H1 (cell line): ENCODE data around the gene PCDHGA7. TPM values are rescaled to one million over a fixed set of nuclear protein-coding genes. Genes with fewer than 3 reads are reported as not detected.

Experiments
- CTCF ChIA-PET: fragments of 300-600 bp; sonication (Branson Sonifier 250); formaldehyde crosslinking; loops from one replicate; lab custom pipeline; 2021; ENCODE audit not compliant: partially characterized antibody; lab: Charles Lee
- POLR2A ChIA-PET: fragments of 300-600 bp; sonication (Branson Sonifier 250); formaldehyde crosslinking; loops from one replicate; lab custom pipeline; 2021; ENCODE audit warnings: inconsistent platforms; ENCODE audit not compliant: partially characterized antibody; lab: Charles Lee
- DNase-seq, 2 experiments: peaks; one replicate each; pipeline versions ENCODE4 v3.0.0 to v3.0.0-alpha.2; 2010 to 2022; ENCODE audit warnings: low spot score in 2 of 2, low read depth in 1 of 2, mixed read lengths in 1 of 2
- FAIRE-seq: peaks from 2 replicates; lab custom pipeline; 2011; peaks lifted over from hg19 to GRCh38; lab: Jason Lieb, UNC
- H2AFZ ChIP-seq: 2 replicates; pipeline ENCODE4 v1.8.1; 2012; ENCODE audit warnings: low read length, inconsistent platforms
- H2AK5ac ChIP-seq: 2 replicates; pipeline ENCODE4 v1.6.1; 2013; ENCODE audit warnings: low read depth, low read length
- H2BK120ac ChIP-seq: replicated peaks from 2 replicates; pipeline ENCODE3; 2013; ENCODE audit warnings: low read depth, low read length, inconsistent platforms
- H2BK12ac ChIP-seq: 2 replicates; pipeline ENCODE4 v1.6.1; 2013; ENCODE audit warnings: low read depth, low read length
- H2BK15ac ChIP-seq: 2 replicates; pipeline ENCODE4 v1.6.1; 2013; ENCODE audit warnings: low read length
- H2BK20ac ChIP-seq: 2 replicates; pipeline ENCODE4 v1.6.1; 2013; ENCODE audit warnings: low read length
- H2BK5ac ChIP-seq: 2 replicates; pipeline ENCODE4 v1.6.1; 2013; ENCODE audit warnings: low read depth, low read length
- H3K14ac ChIP-seq: 2 replicates; pipeline ENCODE4 v1.6.1; 2013; ENCODE audit warnings: inconsistent platforms; ENCODE audit not compliant: insufficient read length
- H3K18ac ChIP-seq: 2 replicates; pipeline ENCODE4 v1.6.1; 2013; ENCODE audit warnings: low read length; ENCODE audit errors: extremely low read depth
- H3K23ac ChIP-seq: 2 replicates; pipeline ENCODE4 v1.6.1; 2013; ENCODE audit warnings: inconsistent platforms; ENCODE audit not compliant: insufficient read length
- H3K23me2 ChIP-seq: 2 replicates; pipeline ENCODE4 v1.6.1; 2013; ENCODE audit warnings: low read depth, low read length
- H3K27ac ChIP-seq: 2 replicates; pipeline ENCODE4 v1.6.1; 2011; ENCODE audit warnings: low read depth, low read length, inconsistent platforms
- H3K27me3 ChIP-seq, 4 experiments: replicated peaks in 1 of 4; 1 replicate in 1 of 4; 2 replicates in 3 of 4; pipeline versions ENCODE4 v1.6.1 to v1.8.1; 2011 to 2013; ENCODE audit warnings: low read length in 3 of 4, mild to moderate bottlenecking in 3 of 4, inconsistent platforms in 2 of 4, mixed read lengths in 2 of 4, moderate library complexity in 1 of 4; ENCODE audit not compliant: control insufficient read depth in 3 of 4, insufficient read depth in 3 of 4; ENCODE audit errors: extremely low read depth in 1 of 4
- H3K36me3 ChIP-seq, 4 experiments: 2 replicates each; pipeline versions ENCODE4 v1.6.1 to v1.8.1; 2011 to 2013; ENCODE audit warnings: mild to moderate bottlenecking in 4 of 4, low read length in 3 of 4, moderate library complexity in 2 of 4, control low read depth in 1 of 4, inconsistent platforms in 1 of 4; ENCODE audit not compliant: insufficient read depth in 4 of 4, control insufficient read depth in 2 of 4
- H3K4ac ChIP-seq: replicated peaks from 2 replicates; pipeline ENCODE3; 2013; ENCODE audit warnings: low read length, low read depth, mixed read lengths, inconsistent platforms; ENCODE audit not compliant: insufficient read length
- H3K4me1 ChIP-seq, 4 experiments: replicated peaks in 1 of 4; 1 replicate in 1 of 4; 2 replicates in 3 of 4; pipeline versions ENCODE4 v1.6.1 to v1.8.1; 2011 to 2013; ENCODE audit warnings: low read length in 3 of 4, inconsistent platforms in 2 of 4, mixed read lengths in 1 of 4; ENCODE audit not compliant: insufficient read depth in 4 of 4, control insufficient read depth in 3 of 4
- H3K4me2 ChIP-seq, 2 experiments: 2 replicates each; pipeline versions ENCODE4 v1.6.1 to v1.8.1; 2011 to 2013; ENCODE audit warnings: low read depth in 2 of 2, low read length in 2 of 2, control low read depth in 1 of 2, inconsistent platforms in 1 of 2, mild to moderate bottlenecking in 1 of 2; ENCODE audit not compliant: insufficient read depth in 1 of 2
- H3K4me3 ChIP-seq, 4 experiments: fragments of 200-600, 300-600 bp in 1 of 4; sonication (generic), shearing (Covaris generic), sonication (Bioruptor Twin) in 1 of 4; 2 replicates each; pipeline versions ENCODE4 v1.5.1 to v1.8.1; 2011 to 2016; ENCODE audit warnings: low read length in 4 of 4, low read depth in 3 of 4, control low read depth in 2 of 4, inconsistent platforms in 2 of 4, mild to moderate bottlenecking in 2 of 4, mixed read lengths in 1 of 4, moderate library complexity in 1 of 4; ENCODE audit not compliant: insufficient read depth in 2 of 4; ENCODE audit errors: extremely low read depth in 1 of 4
- H3K56ac ChIP-seq: replicated peaks from 2 replicates; pipeline ENCODE3; 2013; ENCODE audit warnings: low read depth, mild to moderate bottlenecking, mixed read lengths, low read length, inconsistent platforms; ENCODE audit not compliant: insufficient read length
- H3K79me1 ChIP-seq: 2 replicates; pipeline ENCODE4 v1.6.1; 2013; ENCODE audit warnings: low read depth, low read length, control low read depth
- H3K79me2 ChIP-seq, 2 experiments: 2 replicates each; pipeline versions ENCODE4 v1.6.1 to v1.8.1; 2012 to 2013; ENCODE audit warnings: low read length in 2 of 2, mild to moderate bottlenecking in 2 of 2, inconsistent platforms in 1 of 2; ENCODE audit not compliant: insufficient read depth in 2 of 2, control insufficient read depth in 1 of 2
- H3K9ac ChIP-seq, 4 experiments: replicated peaks in 1 of 4; 1 replicate in 1 of 4; 2 replicates in 3 of 4; pipeline versions ENCODE4 v1.6.1 to v1.8.1; 2011 to 2013; ENCODE audit warnings: low read depth in 3 of 4, low read length in 3 of 4, control low read depth in 2 of 4, mild to moderate bottlenecking in 2 of 4, moderate library complexity in 2 of 4, inconsistent platforms in 1 of 4; ENCODE audit errors: extremely low read depth in 1 of 4
- H3K9me3 ChIP-seq, 2 experiments: 2 replicates each; pipeline versions ENCODE4 v1.6.1 to v1.8.1; 2012 to 2013; ENCODE audit warnings: mild to moderate bottlenecking in 2 of 2, moderate library complexity in 2 of 2, control low read depth in 1 of 2, inconsistent platforms in 1 of 2, low read depth in 1 of 2, low read length in 1 of 2, mixed read lengths in 1 of 2; ENCODE audit not compliant: insufficient read depth in 2 of 2
- H4K20me1 ChIP-seq, 2 experiments: replicated peaks in 1 of 2; 2 replicates each; pipeline versions ENCODE3 to v1.8.1; 2011 to 2013; ENCODE audit warnings: inconsistent platforms in 2 of 2, low read length in 2 of 2, mild to moderate bottlenecking in 1 of 2; ENCODE audit not compliant: insufficient read depth in 2 of 2, control insufficient read depth in 1 of 2
- H4K5ac ChIP-seq: 2 replicates; pipeline ENCODE4 v1.6.1; 2013; ENCODE audit warnings: low read length, low read depth, mixed read lengths, inconsistent platforms; ENCODE audit not compliant: insufficient read length
- H4K8ac ChIP-seq: 2 replicates; pipeline ENCODE4 v1.8.0; 2013; ENCODE audit warnings: mild to moderate bottlenecking, moderate library complexity, low read length, inconsistent platforms; ENCODE audit not compliant: insufficient read depth; ENCODE audit errors: extremely low read depth
- H4K91ac ChIP-seq: replicated peaks from 2 replicates; pipeline ENCODE3; 2013; ENCODE audit warnings: low read length, mixed read lengths, inconsistent platforms; ENCODE audit not compliant: insufficient read length
- RAD21 ChIP-seq, 2 experiments: IDR thresholded peaks in 1 of 2; conservative IDR thresholded peaks in 1 of 2; 2 replicates each; pipeline ENCODE4 v1.6.1; 2011; ENCODE audit warnings: low read depth in 2 of 2, low read length in 2 of 2, improper control_type of control experiment in 1 of 2, inconsistent platforms in 1 of 2, mild to moderate bottlenecking in 1 of 2, moderate library complexity in 1 of 2
- TBP ChIP-seq: IDR thresholded peaks from 2 replicates; pipeline ENCODE4 v1.6.1; 2011; ENCODE audit warnings: low read depth, low read length, improper control_type of control experiment
- WGBS, 2 experiments: shearing (Covaris generic) in 1 of 2; methylation state at CpG; one replicate each; pipeline versions ENCODE4 v1.1.6 to v1.1.7; 2013 to 2015; ENCODE audit warnings: low lambda C conversion rate in 2 of 2, mixed read lengths in 2 of 2, inconsistent platforms in 1 of 2, low coverage in 1 of 2, missing lambda C conversion rate in 1 of 2; ENCODE audit not compliant: insufficient replicate concordance in 2 of 2, insufficient coverage in 1 of 2, insufficient read length in 1 of 2; ENCODE audit errors: extremely low coverage in 1 of 2, missing lambda C conversion rate in 1 of 2; 5-methylcytosine and 5-hydroxymethylcytosine counted together
- polyA plus RNA-seq, 7 experiments: library from polyadenylated mRNA; depleted of rRNA in 3 of 7; stranded (reverse) in 5 of 7; unstranded in 2 of 7; fragments of >200 nt in 5 of 7; fragments of 200-250 nt in 2 of 7; gene quantifications; 1 replicate in 5 of 7; 2 replicates in 1 of 7; 4 replicates in 1 of 7; pipeline versions ENCODE4 v1.2.1 to v1.2.3, GENCODE V29; 2011 to 2013; ENCODE audit warnings: missing spikeins in 2 of 7, mixed read lengths in 2 of 7
- total RNA-seq: library from RNA; stranded (reverse); fragmentation: NEBNext Ultra II Directional; extraction: Animal tissue kit (Norgen Biotek cat#: 25700); gene quantifications from 2 replicates; pipeline ENCODE4 v1.2.1, GENCODE V29; 2021

Gene PCDHGA7
- total and polyA plus RNA-seq, 2 of the 8 experiments (the other 6 are each of a cell fraction or from before 2014, with no cell fraction given): 0.39 to 1.1 TPM

- Histone ChIP-seq H3K9ac (no peak within 1 kb of the TSS), H3K79me1 (no peaks in the 10 kb centered on the region), H2AK5ac (no peak within 1 kb of the TSS), H2BK20ac (no peak within 1 kb of the TSS), H4K20me1 (no peaks in the 10 kb centered on the region), H3K4me3 (peak within 1 kb of the TSS in 1 of 4 experiments; percentile 40; a peak in 1 of 8 replicates), H4K91ac (no peak within 1 kb of the TSS), H3K18ac (no peak within 1 kb of the TSS), H3K23me2 (no peaks in the 10 kb centered on the region), H3K27me3 (no peaks in the 10 kb centered on the region), H3K56ac (no peak within 1 kb of the TSS), H3K27ac (no peak within 1 kb of the TSS), H2BK120ac (no peak within 1 kb of the TSS), H3K36me3 (peaks cover 0 to 8% (median 3%) of the 10 kb centered on the region in 4 experiments; a peak in 3 of 8 replicates), H4K8ac (no peak within 1 kb of the TSS), H3K4me1 (peaks cover 0 to 3% (median under 1%) of the 10 kb centered on the region in 4 experiments; a peak in 1 of 7 replicates), H2BK12ac (no peak within 1 kb of the TSS), H3K9me3 (peaks cover 43 to 51% of the 10 kb centered on the region in 2 experiments), H3K79me2 (no peaks in the 10 kb centered on the region), H3K4ac (no peak within 1 kb of the TSS), H3K4me2 (no peak within 1 kb of the TSS), H3K23ac (no peak within 1 kb of the TSS), H4K5ac (no peak within 1 kb of the TSS), H2AFZ (no peak within 1 kb of the TSS), H2BK15ac (no peak within 1 kb of the TSS; the same call in 1 of the 2 replicates), H2BK5ac (no peak within 1 kb of the TSS), H3K14ac (no peak within 1 kb of the TSS)
- WGBS, 2 experiments: 94% methylated on average over 30 of the region's 34 CpGs; no CpG with 5 or more reads in 1 of the 2 experiments
- FAIRE-seq (no peak), DNase-seq (no peak)
- ChIA-PET POLR2A (interaction anchor here (1.1 to 1.6 kb wide), 2 partner anchors 151 to 197 kb away, joined by 3 read pairs; no protein-coding TSS in a partner anchor), CTCF (interaction anchor here (0.7 to 2.3 kb wide), 23 partner anchors 9 to 203 kb away, joined by 3 to 18 read pairs (median 4); partner anchors contain the start of genes PCDHB14, PCDHB15, PCDHGA10 and PCDHGA11)
- no peak for TF ChIP-seq TBP
- 0 out of 4 replicates have a peak, but pooled peaks of 1 of the 2 experiments have one; percentile 1 for TF ChIP-seq RAD21 (IDR thresholded peaks at IDR 0.05 in 1 of 2, conservative IDR thresholded peaks at IDR 0.05 in 1 of 2; ENCODE audit: low read depth in 2 of 2, low read length in 2 of 2)
These were observed 18.4 kb upstream of the PCDHGA7 start, which contains the start of gene PCDHGA5 for GRCh38 chr5:141363952-141364660. Gene PCDHGA5, plus strand, starts transcription at chr5:141364162. Its CDS starts 169 bp downstream, at chr5:141364331.
